GM23338 (cell line): Measurements from ENCODE around the gene NDUFAF5.

Experiments
- CREB1 ChIP-seq: fragments of 250-450 bp; sonication (Bioruptor Pico); IDR thresholded peaks from 2 replicates; pipeline ENCODE4 v1.5.0; 2020; ENCODE audit warnings: low read depth, mild to moderate bottlenecking, moderate library complexity
- ETS1 ChIP-seq: IDR thresholded peaks from 2 replicates; pipeline ENCODE4 v1.6.1; 2016; ENCODE audit warnings: antibody characterized with exemption
- EZH2 ChIP-seq: fragments of 200-600 bp; sonication (generic); IDR thresholded peaks from one replicate; pipeline ENCODE4 v1.8.0; 2017; ENCODE audit warnings: antibody characterized with exemption, mild to moderate bottlenecking, low read depth; ENCODE audit not compliant: unreplicated experiment
- EZH2phosphoT487 ChIP-seq: fragments of 200-600 bp; sonication (generic); IDR thresholded peaks from one replicate; pipeline ENCODE4 v1.8.1; 2018; ENCODE audit warnings: antibody characterized with exemption; ENCODE audit not compliant: unreplicated experiment
- JUNB ChIP-seq: IDR thresholded peaks from one replicate; pipeline ENCODE4 v1.6.1; 2016; ENCODE audit warnings: antibody characterized with exemption; ENCODE audit not compliant: unreplicated experiment
- POLR2AphosphoS5 ChIP-seq: IDR thresholded peaks from 2 replicates; pipeline ENCODE4 v1.6.1; 2016; ENCODE audit warnings: antibody characterized with exemption, low read depth
- ZNF114 ChIP-seq: fragments of 250-450 bp; sonication (Bioruptor Pico); IDR thresholded peaks from 2 replicates; pipeline ENCODE4 v1.5.0; 2020; ENCODE audit warnings: mild to moderate bottlenecking, moderate library complexity
- ZNF331 ChIP-seq: fragments of 250-450 bp; sonication (Bioruptor Pico); IDR thresholded peaks from 2 replicates; pipeline ENCODE4 v1.5.0; 2020; ENCODE audit warnings: low read depth, mild to moderate bottlenecking, moderate library complexity
- ZNF462 ChIP-seq: fragments of 250-450 bp; sonication (Bioruptor Pico); IDR thresholded peaks from 2 replicates; pipeline ENCODE4 v1.5.0; 2020; ENCODE audit warnings: mild to moderate bottlenecking, moderate library complexity
- TF ChIP-seq, protein P1 (sequence below), 2 experiments: fragments of 200-600 bp in 1 of 2; sonication (generic) in 1 of 2; conservative IDR thresholded peaks; 2 replicates each; pipeline versions ENCODE4 v1.5.1 to v1.6.1; 2016 to 2017; ENCODE audit warnings: antibody characterized with exemption in 2 of 2, low read depth in 2 of 2, mild to moderate bottlenecking in 2 of 2, moderate library complexity in 1 of 2
- TF ChIP-seq, protein P2 (sequence below): IDR thresholded peaks from one replicate; pipeline ENCODE4 v1.6.1; 2018; ENCODE audit warnings: antibody characterized with exemption; ENCODE audit not compliant: unreplicated experiment

DNA sequence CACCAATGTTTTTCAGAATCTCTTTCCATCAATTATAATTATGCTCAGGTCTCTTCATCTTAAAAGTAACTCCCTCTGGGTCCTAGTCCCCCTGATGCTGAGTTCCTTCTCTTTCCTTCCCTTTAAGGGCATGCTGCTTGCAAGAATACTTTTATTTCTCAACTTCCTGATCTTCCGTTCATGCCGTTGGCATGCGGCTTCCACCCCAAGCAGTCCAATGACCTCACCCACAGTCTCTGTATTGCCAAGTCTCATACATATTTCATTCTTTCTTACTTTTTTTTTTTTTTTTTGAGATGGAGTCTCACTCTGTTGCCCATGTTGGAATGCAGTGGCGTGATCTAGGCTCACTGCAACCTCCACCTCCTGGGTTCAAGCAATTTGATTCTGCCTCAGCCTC, 83.5 kb downstream of the NDUFAF5 start:
- TF ChIP-seq, protein P1, sequence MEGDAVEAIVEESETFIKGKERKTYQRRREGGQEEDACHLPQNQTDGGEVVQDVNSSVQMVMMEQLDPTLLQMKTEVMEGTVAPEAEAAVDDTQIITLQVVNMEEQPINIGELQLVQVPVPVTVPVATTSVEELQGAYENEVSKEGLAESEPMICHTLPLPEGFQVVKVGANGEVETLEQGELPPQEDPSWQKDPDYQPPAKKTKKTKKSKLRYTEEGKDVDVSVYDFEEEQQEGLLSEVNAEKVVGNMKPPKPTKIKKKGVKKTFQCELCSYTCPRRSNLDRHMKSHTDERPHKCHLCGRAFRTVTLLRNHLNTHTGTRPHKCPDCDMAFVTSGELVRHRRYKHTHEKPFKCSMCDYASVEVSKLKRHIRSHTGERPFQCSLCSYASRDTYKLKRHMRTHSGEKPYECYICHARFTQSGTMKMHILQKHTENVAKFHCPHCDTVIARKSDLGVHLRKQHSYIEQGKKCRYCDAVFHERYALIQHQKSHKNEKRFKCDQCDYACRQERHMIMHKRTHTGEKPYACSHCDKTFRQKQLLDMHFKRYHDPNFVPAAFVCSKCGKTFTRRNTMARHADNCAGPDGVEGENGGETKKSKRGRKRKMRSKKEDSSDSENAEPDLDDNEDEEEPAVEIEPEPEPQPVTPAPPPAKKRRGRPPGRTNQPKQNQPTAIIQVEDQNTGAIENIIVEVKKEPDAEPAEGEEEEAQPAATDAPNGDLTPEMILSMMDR (conservative IDR thresholded peaks at IDR 0.05; ENCODE audit: low read depth in 2 of 2), result no peak
- no peak for TF ChIP-seq EZH2
- no peak for TF ChIP-seq ZNF462 (CRISPR knock-in tag)
- no peak for TF ChIP-seq POLR2AphosphoS5
- TF ChIP-seq ETS1, result no peak
- TF ChIP-seq EZH2phosphoT487, result no peak
- TF ChIP-seq, protein P2, sequence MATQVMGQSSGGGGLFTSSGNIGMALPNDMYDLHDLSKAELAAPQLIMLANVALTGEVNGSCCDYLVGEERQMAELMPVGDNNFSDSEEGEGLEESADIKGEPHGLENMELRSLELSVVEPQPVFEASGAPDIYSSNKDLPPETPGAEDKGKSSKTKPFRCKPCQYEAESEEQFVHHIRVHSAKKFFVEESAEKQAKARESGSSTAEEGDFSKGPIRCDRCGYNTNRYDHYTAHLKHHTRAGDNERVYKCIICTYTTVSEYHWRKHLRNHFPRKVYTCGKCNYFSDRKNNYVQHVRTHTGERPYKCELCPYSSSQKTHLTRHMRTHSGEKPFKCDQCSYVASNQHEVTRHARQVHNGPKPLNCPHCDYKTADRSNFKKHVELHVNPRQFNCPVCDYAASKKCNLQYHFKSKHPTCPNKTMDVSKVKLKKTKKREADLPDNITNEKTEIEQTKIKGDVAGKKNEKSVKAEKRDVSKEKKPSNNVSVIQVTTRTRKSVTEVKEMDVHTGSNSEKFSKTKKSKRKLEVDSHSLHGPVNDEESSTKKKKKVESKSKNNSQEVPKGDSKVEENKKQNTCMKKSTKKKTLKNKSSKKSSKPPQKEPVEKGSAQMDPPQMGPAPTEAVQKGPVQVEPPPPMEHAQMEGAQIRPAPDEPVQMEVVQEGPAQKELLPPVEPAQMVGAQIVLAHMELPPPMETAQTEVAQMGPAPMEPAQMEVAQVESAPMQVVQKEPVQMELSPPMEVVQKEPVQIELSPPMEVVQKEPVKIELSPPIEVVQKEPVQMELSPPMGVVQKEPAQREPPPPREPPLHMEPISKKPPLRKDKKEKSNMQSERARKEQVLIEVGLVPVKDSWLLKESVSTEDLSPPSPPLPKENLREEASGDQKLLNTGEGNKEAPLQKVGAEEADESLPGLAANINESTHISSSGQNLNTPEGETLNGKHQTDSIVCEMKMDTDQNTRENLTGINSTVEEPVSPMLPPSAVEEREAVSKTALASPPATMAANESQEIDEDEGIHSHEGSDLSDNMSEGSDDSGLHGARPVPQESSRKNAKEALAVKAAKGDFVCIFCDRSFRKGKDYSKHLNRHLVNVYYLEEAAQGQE, result no peak
- no peak for TF ChIP-seq ZNF114 (CRISPR knock-in tag)
- no peak for TF ChIP-seq ZNF331 (CRISPR knock-in tag)
- TF ChIP-seq CREB1 (CRISPR knock-in tag), result no peak
- no peak for TF ChIP-seq JUNB
